GM19467 (cell line): ENCODE results near the gene RAI14.
A peak's percentile ranks its signal among the peaks of the same experiment; 100 is the strongest.

Experiments used
- ATAC-seq: cut with Tn5 transposase; IDR thresholded peaks from one replicate; pipeline ENCODE4 v1.9.1; 2021; ENCODE audit warnings: mild to moderate bottlenecking, moderate library complexity; ENCODE audit not compliant: unreplicated experiment

Gene RAI14

DNA sequence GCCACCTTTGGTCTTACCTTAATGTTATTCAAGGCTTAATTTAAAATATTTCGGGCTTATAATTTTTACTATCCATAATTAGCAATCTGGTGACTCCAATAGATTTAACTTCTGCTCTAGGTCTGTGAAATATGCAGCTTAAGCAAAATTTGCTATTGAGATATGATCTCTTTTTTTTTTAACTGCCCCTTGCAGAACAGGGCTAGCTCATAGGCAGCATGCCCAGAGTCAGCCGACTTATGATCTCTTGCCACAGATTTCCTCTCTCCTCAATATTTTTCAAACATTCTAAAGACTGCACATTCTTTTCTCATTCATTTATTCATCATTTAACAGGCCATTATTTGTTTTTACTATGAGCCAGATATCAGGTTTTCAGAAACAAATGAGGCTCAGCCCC, 187.4 kb downstream of the RAI14 start:
- no peak for ATAC-seq

DNA sequence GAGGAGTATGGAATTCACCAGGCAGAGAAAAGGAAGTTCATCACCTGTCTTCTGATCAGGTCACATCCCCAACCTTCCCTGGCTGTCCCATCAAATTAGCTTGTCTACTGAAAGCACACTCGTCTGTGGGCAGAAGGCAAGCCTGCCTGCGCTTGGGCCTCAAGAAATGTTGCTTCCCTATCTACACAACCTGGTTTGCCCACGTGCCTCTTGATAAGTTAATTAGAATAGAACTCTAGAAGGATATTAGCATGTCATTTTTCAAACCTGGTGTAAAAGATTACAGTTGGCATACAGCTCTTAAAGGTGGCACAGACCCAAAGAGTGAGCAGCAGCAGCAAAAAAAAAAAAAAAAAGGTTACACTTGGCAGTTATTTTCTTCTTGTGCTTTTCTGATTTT, 188.0 kb downstream of the RAI14 start:
- ATAC-seq: no peak

DNA sequence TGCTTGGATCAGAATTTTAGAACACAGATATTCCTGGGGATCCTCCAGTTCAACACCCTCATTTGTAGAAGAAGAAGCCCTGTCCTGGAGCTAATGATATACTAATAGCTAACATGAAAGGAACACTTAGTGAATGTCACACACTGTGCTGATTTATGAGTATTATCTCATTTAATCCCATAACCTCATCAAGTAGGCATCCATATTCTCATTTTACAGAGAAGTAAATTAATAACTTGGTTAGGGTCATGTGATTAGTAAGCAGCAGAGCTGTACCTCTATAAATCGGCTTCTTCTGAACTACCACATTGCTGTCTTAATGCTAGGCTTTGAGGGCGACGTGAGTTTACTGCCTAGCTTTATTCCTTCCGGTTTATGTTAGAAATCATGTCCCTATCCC, 188.9 kb downstream of the RAI14 start:
- ATAC-seq: no peak

DNA sequence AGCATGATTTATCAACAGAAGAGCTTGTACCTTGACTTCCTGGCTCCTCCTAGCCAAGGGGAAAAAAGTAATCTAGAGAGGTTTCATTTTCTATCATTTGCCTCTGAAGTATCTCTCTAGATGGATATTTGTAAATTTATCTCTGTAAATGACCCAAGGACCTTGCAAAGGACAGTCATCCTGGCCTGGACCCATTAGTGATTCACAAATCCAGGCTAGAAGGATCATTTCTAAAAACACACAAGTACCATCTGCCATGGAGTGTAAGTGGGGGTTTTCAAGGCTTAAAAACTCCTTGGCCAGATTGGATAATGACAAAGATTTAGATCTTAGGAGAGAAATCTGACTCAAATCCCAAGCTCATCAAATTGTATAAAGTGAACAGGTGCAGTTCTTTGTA, 190.9 kb downstream of the RAI14 start:
- no peak for ATAC-seq

DNA sequence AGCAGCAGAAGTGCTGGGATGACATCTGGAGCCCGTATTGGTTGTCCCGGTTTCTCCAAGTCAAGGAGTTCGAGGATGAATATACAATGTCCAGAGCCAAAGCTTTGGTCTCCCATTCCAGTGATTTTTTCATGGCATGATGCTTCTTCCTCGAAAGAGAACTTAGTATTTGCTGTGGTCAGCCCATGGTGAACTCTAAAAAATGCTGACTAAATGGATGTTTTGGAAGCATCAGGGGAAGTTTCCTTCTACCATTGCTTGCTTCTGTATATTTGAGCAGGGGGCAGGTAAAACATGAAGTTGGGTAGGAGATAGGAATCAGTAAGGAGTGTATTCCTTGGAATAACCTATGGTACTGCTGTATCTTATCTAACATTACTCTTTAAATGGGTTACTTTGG, 191.4 kb downstream of the RAI14 start:
- no peak for ATAC-seq

DNA sequence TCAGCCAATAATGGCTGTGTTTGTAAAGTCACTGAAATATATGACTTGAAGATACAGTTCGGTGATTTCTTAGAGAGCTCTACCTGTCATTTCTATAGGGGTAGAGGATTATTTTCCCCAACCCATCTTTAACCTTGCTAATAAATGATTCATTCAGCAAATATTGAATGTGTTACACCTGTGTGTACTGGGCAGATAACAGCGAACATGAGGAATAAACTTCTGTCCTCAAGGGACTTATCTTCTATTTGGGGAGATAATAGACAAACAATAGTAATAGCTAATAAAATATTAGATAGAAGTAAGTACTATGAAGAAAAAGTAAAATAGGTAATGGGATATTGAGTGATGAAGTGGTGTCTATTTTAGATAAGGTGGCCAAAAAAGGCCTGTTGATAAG, 192.1 kb downstream of the RAI14 start:
- ATAC-seq: no peak

DNA sequence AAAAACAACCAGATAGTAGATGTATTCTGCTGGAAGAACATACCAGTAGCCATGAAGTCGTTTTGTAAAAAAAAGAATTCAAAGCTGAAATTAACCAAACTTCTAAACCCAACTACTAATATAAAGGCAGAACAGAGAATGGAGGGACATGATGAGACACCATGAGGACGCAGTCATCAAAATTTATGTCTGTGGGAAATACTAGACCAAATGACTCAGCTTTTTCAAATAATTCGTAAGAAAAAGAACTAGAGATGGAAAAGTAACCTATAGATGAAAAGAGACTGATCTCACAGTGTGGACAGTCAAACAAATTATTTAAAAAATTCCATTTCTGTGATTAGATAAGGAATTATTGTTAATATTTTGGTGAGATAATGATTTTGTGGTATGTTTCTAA, 193.1 kb downstream of the RAI14 start:
- no peak for ATAC-seq

DNA sequence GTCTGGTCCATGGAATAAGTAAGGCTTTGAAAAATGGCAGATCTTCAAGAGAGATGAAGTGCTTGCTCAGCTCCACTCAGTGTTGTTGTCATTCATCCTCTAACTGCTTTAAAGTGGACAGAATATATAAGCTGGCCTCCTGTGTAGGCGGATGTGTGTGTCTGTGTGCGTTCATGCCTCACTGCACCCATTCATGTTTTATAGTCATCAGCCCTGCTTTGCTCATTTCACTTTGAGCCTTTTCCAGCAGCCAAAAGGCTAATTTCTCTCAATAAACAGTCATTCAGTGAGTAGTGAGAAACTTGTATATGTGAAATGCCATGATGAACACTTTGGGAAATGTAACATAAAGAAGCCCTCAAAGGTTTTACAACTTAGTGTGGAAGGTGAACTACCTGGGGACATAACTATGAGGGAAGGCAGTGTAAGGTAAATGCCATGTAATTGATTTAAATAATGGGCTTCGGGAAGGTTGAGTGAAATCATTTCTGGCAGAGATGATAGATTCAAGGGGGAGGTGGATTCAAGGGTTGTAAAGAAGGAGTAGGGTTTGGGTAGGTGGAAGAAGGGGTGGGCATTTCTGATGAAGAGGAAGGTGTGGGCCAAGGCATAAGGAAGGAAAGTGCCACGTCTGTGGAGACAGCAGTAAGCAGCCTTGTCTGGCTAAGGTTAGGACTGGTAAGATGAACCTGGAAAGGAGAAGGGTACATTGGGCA, 198.5 kb downstream of the RAI14 start:
- ATAC-seq: peak; percentile 97

DNA sequence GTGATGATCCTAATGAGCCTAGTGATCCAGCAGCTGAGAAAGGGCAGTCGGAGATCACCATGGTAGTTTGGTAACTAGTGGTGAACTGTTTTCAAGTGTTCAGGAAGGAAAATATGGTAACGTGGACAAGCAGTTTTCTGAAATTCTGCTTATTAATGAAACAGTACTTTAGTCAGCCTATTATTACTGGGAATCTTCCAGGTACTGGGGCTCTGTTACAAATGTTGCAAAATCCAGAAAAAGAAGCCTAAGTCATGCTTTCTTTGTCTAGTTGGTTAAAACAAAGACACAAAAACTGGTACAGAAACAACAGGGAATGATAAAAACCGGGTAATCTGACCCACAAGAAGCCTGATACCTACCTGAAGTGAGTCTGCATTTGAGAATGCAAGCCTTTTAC, 201.0 kb downstream of the RAI14 start:
- ATAC-seq: no peak

DNA sequence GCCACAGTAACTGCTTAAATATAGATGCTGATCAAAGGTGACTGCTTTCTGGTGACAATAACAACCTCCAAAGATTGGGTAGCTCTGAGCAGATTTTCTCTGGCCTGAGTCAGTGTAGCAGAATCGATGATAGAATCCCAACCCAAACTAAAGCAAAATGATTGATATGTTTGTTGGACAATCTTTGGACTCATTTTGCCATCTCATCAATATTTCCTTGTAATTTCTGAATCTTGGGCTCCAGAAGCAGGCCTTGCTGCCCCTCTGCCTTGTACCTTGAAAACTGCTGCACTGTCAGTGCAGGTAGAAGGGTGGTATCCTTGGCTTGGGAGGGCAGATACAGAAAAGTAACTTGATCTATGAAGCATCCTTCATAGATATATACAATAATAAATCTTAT, 201.8 kb downstream of the RAI14 start:
- no peak for ATAC-seq

DNA sequence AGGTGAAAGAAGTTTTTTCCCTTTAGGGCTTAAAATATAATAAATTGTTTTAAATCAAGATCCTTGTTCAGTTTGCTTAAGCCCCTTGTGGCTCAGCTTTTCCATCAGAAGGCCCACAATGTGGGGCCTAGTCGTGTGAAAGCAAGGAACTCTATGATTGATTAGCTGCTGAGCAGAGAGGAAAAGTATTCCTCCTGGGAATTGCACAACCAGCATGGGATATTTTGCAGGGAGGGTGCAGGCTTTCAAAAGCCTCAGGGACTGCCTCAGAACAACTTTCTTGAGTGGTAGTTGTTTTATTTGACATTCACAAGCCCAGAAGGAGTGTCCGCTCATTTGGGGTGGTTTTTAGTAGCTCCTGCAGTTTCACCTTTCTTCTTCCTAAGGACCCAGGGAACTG, 202.7 kb downstream of the RAI14 start:
- no peak for ATAC-seq

DNA sequence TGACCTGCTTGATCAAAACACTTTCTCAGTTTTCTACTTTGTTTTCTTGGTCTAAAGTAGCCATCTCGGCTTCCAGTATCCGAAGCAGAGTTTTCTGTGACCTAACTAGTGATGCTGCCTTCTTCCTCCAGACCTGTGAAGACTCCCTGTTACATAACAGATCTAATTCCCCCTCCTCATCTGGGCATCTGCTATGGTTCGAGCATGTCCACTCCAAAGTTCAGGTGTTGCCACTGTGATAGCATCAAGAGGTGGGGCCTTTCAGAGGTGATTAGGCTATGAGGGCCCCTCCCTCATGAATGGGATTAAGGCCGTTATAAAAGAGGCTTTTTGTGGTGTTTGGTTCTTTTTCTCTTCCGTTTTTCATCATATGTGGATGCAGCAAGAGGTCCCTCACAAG, 203.1 kb downstream of the RAI14 start:
- no peak for ATAC-seq

DNA sequence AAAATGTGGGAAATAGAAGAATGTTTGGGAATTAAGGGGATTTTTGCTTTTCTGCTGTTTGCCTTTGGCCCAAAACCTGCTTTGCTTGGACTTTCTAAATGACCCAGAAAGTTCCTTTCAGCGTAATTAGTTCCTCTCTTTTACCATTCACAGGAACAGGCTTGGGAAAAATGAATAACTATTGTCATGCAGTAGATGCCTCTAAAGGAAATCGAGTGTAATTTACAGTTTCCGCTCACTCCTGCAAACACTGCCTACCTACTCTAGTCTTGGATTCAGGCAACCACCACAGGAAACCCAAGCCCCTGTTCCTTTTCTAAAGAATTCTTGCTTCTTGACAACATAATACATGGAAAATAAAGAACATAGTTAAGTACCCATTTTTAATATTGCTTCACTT, 207.8 kb downstream of the RAI14 start:
- ATAC-seq: no peak

DNA sequence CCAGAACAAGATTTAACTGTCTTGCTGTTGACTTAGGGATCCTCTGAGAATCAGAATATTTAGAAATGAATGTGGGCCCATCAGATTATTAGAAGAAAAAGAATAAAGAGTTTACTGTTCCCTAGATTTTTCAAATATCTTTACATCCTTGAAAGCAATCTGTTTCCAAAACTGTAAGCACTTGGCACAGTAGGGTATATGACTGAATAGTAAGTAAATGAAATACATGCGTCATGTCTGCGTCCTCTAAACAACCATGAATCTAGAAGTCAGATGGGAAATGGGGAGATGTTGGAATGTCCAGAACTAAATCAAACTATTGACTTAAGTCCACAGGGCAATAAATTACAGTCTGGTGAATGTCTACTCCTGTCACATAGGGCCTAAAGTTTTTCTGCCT, 209.0 kb downstream of the RAI14 start:
- ATAC-seq: no peak

DNA sequence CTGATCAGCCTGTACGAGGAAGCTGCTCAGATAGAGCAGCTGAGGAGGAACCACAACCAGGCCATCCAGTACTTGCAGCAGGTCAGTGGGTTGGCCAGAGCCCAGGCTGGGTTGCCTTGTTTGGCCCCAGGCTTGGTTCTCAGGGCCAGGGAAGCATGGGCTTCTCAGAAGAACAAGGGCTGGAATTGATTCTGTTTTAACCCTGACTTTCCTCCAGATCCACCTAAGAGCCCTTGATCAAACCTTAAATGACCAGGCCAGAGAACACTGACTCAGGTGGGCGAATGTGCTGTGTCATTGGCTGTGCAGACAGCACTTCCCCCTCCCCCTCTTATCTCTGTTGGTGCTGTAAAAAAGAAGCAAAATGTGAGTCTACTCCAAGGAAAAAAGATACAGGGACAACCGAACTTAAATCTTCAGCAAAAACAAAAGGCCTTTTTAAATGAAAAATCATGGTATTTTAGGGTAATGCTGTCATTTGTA, 210.9 kb downstream of the RAI14 start:
- no peak for ATAC-seq

DNA sequence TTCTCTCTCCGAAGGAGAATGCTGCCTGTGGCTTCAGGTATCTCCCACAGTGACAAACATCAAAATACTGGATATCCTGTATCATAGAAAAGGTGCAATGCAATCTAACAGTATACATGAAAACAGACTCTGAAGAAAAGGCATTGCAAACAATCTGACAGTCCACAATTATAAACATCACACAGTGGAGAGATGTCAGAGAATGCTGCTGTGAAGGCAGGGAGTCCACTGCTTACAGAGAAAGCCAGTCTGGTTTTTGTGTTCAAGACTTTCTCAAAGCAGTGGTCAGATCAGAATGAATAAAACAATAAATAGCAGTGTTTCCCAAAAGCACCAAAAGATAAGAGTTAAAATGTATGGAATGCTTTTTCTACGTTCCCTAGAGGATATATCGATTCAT, 211.5 kb downstream of the RAI14 start:
- no peak for ATAC-seq

DNA sequence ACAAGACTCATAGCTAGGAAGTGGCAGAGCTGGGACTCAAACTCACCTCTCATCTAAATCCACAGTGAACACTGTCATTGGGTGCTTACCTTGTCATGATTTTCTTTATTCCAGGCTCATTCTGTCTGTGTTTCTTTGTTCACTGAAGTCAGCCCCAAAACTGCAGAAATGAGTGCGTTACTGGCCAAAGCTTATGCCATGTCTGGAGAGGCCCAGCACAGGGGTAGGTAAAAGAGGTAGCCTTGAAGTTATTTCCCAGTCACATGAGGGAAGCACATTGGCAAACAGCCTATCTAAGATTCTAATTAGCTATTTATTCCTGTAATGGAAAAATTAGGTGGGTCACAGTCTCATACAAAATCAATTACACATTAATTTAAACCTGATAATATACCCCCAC, 212.7 kb downstream of the RAI14 start:
- ATAC-seq: no peak

DNA sequence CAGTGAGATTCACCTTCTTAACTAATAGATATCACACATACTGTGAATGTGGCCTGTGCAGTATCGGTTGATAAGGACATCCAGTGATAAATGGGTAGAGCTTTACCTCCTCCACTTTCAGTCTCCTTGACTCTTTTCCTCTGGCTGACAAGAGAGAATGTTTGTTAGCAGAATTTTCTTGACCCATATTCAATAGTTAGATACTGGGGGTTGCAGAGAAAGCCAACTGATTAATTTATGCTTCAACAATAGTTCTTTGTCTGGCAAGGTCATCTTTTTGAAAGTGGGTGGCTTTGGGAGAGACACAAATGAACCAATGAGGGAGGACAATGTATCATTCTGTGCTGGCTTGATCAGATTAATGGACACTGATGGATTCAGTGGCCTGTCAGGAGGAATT, 213.1 kb downstream of the RAI14 start:
- no peak for ATAC-seq

DNA sequence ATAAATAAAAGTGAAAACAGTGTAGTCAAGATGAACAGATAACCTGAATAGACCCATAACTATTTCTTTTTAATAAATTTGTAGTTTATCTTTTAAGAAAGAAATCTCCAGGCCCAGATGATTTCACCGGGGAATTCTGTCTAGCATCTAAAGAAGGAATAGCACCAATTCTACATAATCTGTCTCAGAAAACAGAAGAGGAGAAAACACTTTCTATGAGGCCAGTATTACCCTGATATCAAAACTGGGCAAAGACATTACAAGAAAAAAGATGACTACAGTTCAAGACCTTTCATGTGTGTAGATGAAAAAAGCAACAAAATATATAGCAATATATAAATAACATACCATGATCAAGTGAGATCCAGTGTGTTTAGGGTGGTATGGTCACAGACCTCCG, 214.3 kb downstream of the RAI14 start:
- no peak for ATAC-seq

DNA sequence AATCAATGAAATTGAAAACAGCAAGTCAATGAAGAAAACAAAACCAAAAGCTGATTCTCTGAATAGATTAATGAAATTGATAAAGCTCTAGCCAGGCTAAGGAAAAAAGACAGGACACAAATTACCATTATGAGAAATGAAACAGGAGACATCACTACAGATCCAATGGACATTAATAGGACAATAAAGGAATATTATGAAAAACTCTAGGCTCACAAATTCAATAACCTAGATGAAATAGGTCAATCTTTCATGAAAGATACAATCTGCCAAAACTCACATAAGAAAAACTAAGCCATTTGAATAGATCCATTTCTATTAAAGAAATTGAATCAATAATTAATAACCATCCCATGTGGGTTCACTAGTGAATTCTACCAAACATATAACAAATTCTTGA, 220.1 kb downstream of the RAI14 start:
- no peak for ATAC-seq

DNA sequence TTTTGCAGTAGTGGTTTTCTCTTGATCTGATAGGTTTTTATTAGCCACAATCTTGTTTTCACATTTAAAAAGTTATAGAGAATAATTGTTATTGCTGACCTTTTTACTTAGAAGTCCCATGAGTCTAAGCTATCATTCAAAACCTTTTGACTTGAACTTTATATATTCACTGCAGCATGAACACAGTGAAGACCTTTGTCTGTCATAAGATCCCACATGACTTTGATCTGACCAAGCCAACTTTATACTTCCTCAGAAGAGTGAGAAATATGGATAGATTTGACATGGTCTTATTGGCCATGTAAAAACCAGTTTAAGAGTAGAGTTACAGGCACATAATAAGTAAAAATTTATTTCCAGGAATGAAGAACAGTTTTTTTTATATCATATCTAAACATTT, 225.1 kb downstream of the RAI14 start:
- no peak for ATAC-seq
